ENCODE measurements around the gene HAUS2. TPM values are rescaled to one million over a fixed set of nuclear protein-coding genes. Genes with fewer than 3 reads are reported as not detected.

Gene HAUS2
- total RNA-seq, 1 experiment from 2014 or later: 29.6 TPM

- no peak overlapping the region for H3K27ac Mint-ChIP-seq (ENCODE audit: low read depth, unreplicated experiment)
- ChIA-PET CTCF (no interaction called here), POLR2A (interaction anchor here (1.4 to 3.4 kb wide), 4 partner anchors 13 to 38 kb away, joined by 3 to 10 read pairs (median 6); partner anchors contain the start of genes HAUS2, LRRC57 and SNAP23)
- no peaks in the 10 kb centered on the region for H3K4me1 Mint-ChIP-seq (ENCODE audit: insufficient read depth, unreplicated experiment)
- no peaks in the 10 kb centered on the region for H3K27me3 Mint-ChIP-seq (ENCODE audit: insufficient read depth, unreplicated experiment)
- H3K36me3 Mint-ChIP-seq (ENCODE audit: insufficient read depth, unreplicated experiment): peaks cover 43% of the 10 kb centered on the region
- H3K4me3 Mint-ChIP-seq (ENCODE audit: unreplicated experiment): no peak overlapping the region
- no peak for TF ChIP-seq CTCF (IDR thresholded peaks at IDR 0.05; ENCODE audit: unreplicated experiment)
- intact Hi-C loops (cut with micrococcal nuclease): no loop called here
- no peak for DNase-seq (ENCODE audit: unreplicated experiment)
- no TSS peak for BruUV-seq (replicated peaks)
- no peaks in the 10 kb centered on the region for H3K9me3 Mint-ChIP-seq (ENCODE audit: unreplicated experiment)
These were observed 15.4 kb upstream of the HAUS2 start for GRCh38 chr15:42533246-42533645.

- POLR2A ChIA-PET: interaction anchor here (1.0 to 1.8 kb wide), 5 partner anchors 10 to 49 kb away, joined by 3 to 8 read pairs (median 5); partner anchors contain the start of gene SNAP23
- Mint-ChIP-seq H3K4me3 (ENCODE audit: unreplicated experiment) (no peak overlapping the region), H3K36me3 (ENCODE audit: insufficient read depth, unreplicated experiment) (peaks cover 51% of the 10 kb centered on the region), H3K27me3 (ENCODE audit: insufficient read depth, unreplicated experiment) (no peaks in the 10 kb centered on the region), H3K9me3 (ENCODE audit: unreplicated experiment) (no peaks in the 10 kb centered on the region), H3K4me1 (ENCODE audit: insufficient read depth, unreplicated experiment) (peaks cover 26% of the 10 kb centered on the region), H3K27ac (ENCODE audit: low read depth, unreplicated experiment) (no peak overlapping the region)
- CTCF ChIA-PET: interaction anchor here (0.5 to 1.1 kb wide), 2 partner anchors 54 to 1057 kb away, joined by 3 read pairs; partner anchors contain the start of gene ZNF106
- intact Hi-C loops (cut with micrococcal nuclease): loop anchor here (5.0 kb wide), 1 partner anchor 48 kb away; the partner anchor contains the start of gene SNAP23
- no TSS peak for BruUV-seq (replicated peaks)
- no peak for TF ChIP-seq CTCF (IDR thresholded peaks at IDR 0.05; ENCODE audit: unreplicated experiment)
- no peak for DNase-seq (ENCODE audit: unreplicated experiment)
These were observed 3.6 kb upstream of the HAUS2 start for GRCh38 chr15:42544853-42545629.

DNA sequence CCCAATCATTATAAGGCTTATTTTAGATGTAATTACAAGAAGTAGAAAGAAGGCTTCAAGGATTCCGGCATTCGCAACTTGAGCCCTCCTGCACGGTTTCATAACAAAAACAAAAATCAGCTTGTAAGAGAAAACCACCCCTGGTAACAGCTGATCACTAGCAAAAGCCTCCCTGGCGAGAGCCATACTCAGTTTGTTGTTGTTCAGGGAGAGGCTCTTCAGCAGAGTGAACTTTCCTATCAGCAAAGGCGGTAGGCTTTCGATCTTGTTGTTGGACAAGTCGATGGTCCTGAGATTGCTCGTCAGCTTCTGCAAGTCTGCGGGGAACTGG, 755 bp upstream of the HAUS2 start:
- H3K4me1 Mint-ChIP-seq (ENCODE audit: insufficient read depth, unreplicated experiment): peaks cover 31% of the 10 kb centered on the region
- H3K27me3 Mint-ChIP-seq (ENCODE audit: insufficient read depth, unreplicated experiment): no peaks in the 10 kb centered on the region
- intact Hi-C loops (cut with micrococcal nuclease): loop anchor here (1.0 to 5.0 kb wide), 2 partner anchors 51 to 102 kb away; partner anchors contain the start of gene SNAP23
- peak overlapping the region; percentile 96 for H3K27ac Mint-ChIP-seq (ENCODE audit: low read depth, unreplicated experiment)
- TSS peak; percentile 50 for BruUV-seq (replicated peaks)
- no peak for TF ChIP-seq CTCF (IDR thresholded peaks at IDR 0.05; ENCODE audit: unreplicated experiment)
- ChIA-PET CTCF (interaction anchor here (0.6 to 0.8 kb wide), 2 partner anchors 104 to 414 kb away, joined by 3 to 4 read pairs; no protein-coding TSS in a partner anchor), POLR2A (interaction anchor here (0.7 to 4.8 kb wide), 18 partner anchors 9 to 275 kb away, joined by 3 to 69 read pairs (median 6); partner anchors contain the start of genes GANC, SNAP23, STARD9 and TMEM87A)
- no peaks in the 10 kb centered on the region for H3K9me3 Mint-ChIP-seq (ENCODE audit: unreplicated experiment)
- H3K4me3 Mint-ChIP-seq (ENCODE audit: unreplicated experiment): peak overlapping the region; percentile 88
- DNase-seq (ENCODE audit: unreplicated experiment): no peak
- H3K36me3 Mint-ChIP-seq (ENCODE audit: insufficient read depth, unreplicated experiment): peaks cover 36% of the 10 kb centered on the region

- H3K9me3 Mint-ChIP-seq (ENCODE audit: unreplicated experiment): no peaks in the 10 kb centered on the region
- H3K27me3 Mint-ChIP-seq (ENCODE audit: insufficient read depth, unreplicated experiment): no peaks in the 10 kb centered on the region
- H3K4me3 Mint-ChIP-seq (ENCODE audit: unreplicated experiment): peak overlapping the region; percentile 88
- DNase-seq (ENCODE audit: unreplicated experiment): peak; percentile 46
- TSS peak; percentile 65 for BruUV-seq (replicated peaks)
- peaks cover 24% of the 10 kb centered on the region for H3K36me3 Mint-ChIP-seq (ENCODE audit: insufficient read depth, unreplicated experiment)
- intact Hi-C loops (cut with micrococcal nuclease): loop anchor here (5.0 kb wide), 1 partner anchor 52 kb away; the partner anchor contains the start of gene SNAP23
- CTCF ChIA-PET: interaction anchor here (0.6 to 1.2 kb wide), 3 partner anchors 12 to 58 kb away, joined by 3 read pairs; partner anchors contain the start of gene ZNF106
- POLR2A ChIA-PET: interaction anchor here (1.1 to 4.8 kb wide), 15 partner anchors 11 to 276 kb away, joined by 3 to 69 read pairs (median 6); partner anchors contain the start of genes GANC, SNAP23, STARD9 and TMEM87A
- H3K27ac Mint-ChIP-seq (ENCODE audit: low read depth, unreplicated experiment): peak overlapping the region; percentile 96
- TF ChIP-seq CTCF (IDR thresholded peaks at IDR 0.05; ENCODE audit: unreplicated experiment): no peak
- peaks cover 40% of the 10 kb centered on the region for H3K4me1 Mint-ChIP-seq (ENCODE audit: insufficient read depth, unreplicated experiment)
These were observed 424 bp downstream of the HAUS2 start for GRCh38 chr15:42549032-42549491.
